Stimulated activated CD4-positive, alpha-beta T cell treated with anti-CD3 and anti-CD28 coated beads, Interleukin-4, amount 100 ng/mL, for 24 hours (primary cell): ENCODE measurements around the gene LIPM.
"Not testable (repeated sequence)": the region's sequence is repeated elsewhere in the genome, so short reads cannot be mapped to it uniquely, and the experiment has no call there.

ENCODE experiments used
- DNase-seq: peaks from one replicate; pipeline ENCODE4 v3.0.0-alpha.2; 2020

Gene LIPM

DNA sequence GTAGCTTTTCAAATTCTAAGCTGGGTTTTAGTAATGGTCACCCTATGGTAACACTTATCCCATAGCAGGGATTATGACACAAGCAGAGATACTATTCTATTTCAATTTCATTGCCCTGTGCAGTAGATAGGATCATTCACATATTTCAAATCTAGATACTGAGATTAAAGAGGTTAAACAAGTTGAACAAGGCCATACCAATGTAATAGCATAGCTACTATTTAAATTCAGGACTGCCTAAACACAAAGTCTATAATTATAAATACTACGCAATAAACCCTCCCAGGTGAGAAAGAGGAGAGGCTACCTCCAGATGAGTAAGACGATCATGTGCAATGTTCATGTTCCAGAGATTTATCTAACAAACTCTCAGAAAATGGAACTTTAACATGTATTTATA, 1.1 kb downstream of the LIPM start:
- no peak for DNase-seq

DNA sequence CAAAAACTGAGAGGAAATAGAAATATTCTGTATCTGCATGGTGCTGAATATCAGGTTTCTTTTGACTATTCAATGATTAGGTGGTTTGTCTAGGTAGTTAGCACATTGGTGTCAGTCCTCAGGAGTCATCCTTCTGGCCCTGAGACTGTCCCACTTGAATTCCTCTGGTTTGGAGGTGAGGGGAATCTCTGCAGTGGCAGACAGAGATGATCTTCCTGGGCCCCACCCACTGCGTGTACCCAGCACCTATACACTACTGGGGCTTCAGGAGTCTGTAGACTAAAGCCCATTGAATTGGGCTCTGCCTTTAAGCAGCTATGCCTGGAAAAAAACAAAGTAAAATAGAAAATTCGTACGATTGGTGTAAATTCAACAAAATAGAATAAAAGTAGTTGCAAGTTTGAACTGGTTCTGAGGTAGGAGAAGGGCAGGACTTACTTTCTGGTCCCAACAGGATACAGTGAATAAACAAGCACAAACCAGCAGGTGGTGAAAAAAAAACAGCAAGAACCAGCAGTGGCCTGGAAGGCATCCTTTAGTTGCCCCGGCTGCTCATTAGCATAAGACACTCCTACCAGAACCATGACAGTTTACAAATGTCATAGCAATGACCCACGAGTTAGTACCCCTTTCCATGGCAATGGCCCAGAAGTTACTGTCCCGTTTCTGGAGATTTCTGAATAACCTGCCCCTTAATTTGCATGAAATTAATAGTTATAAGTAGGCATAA, 1.7 kb downstream of the LIPM start:
- no peak for DNase-seq

DNA sequence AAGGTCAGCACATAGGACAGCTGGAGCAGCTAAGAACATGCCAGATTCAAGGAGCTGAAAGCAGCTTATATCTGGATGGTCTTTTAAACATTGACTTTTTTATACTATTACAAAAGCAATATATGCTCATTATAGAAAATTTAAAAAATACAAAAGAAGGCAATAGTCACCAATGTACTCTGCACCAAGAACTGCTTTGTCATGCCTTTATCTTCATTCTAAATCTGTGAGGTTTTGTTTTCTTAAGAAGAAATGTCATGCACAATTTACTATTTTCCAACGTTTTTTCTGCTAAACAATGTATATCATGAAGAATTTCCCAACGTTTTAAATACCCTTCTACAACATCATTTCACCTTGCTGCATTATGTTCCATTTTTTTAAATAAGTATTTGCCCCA, 2.8 kb downstream of the LIPM start:
- DNase-seq, result no peak

DNA sequence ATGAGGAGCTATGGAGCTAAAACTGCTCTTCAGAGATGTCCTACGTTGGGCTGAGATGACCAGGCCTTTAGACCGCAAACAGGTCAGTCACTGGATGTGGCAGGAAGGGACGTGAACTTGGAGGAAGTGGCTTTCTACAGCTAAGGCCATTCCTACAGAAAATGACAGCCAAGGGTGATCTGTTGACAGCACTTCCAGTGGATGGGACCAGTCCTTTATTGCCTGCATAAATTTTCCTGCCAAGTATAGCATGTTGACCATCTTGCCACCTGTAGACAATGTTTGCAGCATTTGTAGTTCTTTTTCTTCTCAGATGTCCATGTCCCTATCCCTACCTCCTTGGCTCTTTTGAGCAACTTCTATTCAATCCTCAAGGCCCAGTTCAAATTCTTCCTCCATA, 3.4 kb downstream of the LIPM start:
- DNase-seq, result no peak

DNA sequence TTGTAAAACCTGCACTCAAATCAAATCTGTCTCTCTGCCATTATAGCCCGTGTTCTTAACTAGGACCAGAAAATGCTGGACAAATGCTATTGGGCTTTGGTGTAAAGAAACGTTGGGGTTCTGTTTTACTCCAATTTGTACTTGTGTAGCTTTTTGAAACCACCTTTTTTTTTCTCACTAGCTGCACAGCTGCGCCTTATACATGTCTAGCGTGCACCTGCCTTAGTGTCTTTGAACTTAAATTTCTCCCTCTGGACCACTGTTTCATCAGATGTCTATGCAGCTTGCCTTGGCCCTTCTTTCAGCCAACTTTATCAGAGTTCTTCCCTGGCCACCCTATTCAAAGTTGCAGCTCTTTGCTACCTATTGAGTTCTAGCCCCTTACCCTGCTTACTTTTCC, 7.1 kb downstream of the LIPM start:
- DNase-seq, result no peak

DNA sequence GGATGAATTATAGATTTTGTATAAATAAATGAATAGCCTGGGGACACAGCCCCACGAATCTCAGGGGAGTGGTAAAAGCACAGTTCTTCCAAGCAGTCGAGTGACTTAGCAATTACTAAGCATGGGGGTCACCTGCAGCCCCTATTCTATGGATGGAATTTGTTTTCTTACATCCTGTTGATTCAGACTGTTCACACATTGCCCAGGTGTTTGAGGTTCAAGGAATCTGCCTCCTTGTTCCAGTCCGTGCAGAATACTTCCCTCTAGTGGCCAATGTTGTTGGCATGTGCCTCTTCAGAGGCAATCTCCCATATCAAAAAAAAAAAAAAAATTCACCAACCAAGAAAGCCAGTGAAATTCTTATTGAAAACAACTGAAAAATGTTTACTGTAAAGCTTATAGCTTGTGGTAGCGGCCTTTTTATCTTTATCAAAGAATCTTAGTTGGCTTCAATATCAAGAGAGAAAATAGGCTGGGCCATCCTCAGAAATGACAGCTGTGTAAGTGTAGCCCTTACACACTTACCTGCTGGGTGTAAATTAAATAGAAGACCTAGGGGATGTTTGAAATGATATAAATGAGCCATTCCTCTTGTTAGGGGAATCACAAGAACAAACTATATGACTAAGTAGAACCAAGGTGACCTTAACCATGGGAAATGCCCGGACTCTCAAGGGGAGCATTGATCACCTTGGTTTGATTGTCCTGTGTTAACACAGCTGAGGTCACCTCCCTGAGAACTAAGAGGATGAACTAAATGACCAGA, 7.8 kb downstream of the LIPM start:
- peak; percentile 42 for DNase-seq

DNA sequence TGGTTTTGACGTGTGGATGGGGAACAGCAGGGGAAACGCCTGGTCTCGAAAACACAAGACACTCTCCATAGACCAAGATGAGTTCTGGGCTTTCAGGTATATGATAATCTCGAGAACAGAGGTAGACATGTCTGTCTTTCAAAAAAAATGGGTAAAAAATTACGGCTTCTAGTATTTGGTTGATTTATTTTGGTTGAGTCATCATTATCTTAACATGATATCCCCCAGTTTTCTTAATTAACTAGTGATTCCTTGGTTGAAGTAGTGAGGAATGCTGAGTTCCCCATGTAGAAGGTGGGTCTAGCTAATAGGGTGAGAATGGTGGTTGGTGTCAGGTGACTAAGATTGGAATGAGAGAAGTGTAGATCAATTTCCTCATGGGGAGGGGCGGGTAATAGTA, 10.7 kb downstream of the LIPM start:
- DNase-seq, result no peak

DNA sequence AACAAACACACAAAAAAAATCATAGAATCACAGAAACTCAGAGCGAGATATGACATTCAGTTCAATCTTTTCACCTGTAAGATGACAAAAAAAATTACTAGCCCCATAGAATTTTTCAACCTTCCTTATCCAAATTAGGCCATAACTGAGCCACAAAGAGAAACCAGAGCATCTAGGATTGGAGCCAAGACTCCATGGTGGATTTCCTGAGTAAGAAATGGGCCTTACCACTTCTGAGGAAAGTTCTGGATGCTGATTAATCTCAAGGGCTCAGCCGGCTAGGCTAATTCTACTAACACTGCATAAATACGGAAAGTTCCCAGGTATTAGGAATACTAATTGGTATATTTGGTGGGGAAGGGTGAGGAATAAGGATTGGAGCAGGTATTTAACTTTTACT, 16.8 kb downstream of the LIPM start:
- no peak for DNase-seq

DNA sequence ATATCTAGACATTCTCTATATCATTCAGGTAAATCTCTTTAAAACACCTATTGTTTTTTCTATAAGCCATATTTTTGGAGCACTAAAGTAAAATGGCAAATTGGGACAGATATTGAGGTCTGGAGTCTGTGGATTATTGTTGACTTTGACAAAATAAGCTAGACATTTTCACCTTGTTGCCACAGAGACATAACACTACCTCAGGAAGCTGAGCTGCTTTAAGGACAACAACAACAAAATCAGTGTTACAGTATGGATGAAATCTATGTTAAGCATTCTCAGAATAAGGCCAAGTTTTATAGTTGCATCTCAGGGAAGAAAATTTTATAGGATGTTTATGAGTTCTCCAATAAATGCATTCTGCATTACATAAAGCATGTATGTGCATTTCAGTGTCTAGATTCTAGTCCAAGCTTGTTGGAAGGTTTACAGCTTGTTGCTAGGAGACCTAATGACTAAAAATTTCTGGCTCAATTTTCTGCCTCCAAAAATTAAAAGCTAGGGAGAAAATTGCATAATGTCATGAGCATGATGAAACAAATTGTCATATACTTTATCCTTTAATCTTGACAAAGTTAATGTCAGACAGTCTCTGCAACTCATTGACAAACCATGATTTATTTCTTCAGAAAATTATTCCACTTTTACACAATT, 18.3 kb downstream of the LIPM start:
- DNase-seq, result no peak

DNA sequence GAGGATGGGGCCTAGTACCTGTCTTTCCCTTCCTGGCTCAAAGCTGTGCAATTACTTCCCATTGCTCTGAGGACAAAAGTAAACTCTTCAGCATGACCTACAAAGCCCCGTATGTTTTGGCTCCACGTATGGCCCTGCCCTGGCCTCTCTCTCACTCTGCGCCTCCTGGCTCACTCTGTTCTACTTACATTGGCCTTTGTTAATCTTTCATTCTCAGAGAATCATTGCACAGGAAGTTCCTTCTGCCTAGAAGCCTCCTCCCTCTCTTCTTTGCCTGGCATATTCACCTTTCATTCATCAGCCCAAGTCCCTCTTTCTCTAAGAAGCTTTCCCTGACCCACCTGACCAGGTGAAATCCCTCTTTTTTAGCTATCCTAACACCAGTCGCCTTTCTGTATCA, 23.9 kb downstream of the LIPM start:
- no peak for DNase-seq

DNA sequence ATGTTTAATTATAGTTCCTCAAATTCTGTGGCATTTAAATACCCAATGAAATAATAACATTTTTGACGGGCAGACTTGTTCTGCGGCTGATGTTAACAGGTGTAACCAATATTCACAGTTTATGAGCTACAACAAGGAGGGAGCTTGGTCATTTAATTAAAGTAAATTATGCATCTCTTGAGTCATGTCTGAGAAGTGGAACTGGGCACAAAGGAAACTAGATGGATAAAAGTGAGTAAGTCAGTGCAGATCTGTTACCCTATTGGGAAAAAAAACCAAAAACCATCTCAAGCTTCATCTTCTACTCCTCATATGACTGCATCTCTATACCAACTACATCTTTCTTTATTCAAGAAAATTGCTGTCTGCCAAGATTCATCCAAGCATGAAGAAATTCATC, 25.1 kb downstream of the LIPM start:
- no peak for DNase-seq

DNA sequence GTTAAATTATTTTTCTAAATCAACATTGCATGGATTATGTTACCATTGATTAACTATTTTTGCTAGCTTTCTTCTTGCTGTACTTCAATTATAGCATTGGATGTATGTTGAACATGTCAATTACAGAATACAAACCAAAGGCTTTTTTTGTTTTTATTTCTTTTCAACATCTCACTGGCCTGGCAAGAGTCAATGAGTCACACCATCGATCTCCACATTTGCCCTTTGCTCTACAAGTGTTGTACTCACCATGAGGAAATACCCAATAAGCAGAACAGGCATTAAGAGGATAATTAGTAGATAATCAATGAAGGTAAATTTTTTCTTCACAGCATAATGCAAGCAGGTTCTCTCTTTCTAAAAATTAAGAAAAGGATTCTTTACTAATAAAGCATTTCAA, 25.8 kb downstream of the LIPM start:
- DNase-seq, result no peak

DNA sequence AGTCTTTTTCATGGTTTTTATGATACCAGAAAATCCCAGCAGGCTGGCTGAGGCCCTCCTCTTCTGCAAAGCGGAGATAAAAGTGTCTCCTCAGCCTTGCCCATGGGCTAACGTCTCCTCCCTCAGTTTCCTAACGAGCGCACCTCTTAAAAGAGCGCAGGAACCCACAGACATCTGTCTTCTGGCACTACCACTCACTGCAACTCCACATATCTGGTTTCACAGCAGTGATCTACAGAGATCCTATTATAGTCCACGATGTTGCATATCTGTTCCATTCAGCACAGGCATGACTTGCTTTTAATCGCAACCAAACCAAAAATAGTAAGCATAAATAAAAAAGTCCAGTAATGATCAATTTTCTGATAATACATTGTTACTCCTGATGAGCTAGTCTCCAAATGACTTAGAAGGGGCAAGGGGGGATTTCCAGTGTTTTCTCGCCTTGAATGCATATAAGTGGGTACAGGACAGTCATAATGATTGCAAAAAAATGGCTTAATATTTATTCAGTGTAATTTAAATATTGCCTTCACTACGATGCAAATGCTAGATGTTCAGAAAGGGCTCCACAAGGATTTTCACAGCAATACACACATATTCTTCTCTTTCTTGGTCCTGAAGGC, 28.2 kb downstream of the LIPM start:
- no peak for DNase-seq

DNA sequence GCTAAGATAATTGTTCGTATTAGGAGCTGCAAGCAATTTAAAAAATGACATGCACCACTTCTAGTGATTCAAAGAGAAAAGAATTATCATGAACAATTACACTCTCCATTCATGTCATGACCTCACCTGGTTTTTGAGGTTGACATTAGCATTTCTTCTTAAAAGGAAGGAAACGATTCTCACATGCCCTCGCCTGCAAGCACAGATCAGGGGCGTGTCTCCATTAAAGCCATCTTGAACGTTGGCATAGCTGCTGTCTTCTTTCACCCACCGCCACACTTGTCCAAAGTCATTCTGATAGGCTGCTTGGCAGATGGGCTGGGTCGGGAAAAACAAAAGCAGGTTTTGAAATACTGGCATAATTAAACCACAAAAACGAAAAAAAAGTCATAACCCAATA, 29.2 kb downstream of the LIPM start:
- DNase-seq, result peak; percentile 48

DNA sequence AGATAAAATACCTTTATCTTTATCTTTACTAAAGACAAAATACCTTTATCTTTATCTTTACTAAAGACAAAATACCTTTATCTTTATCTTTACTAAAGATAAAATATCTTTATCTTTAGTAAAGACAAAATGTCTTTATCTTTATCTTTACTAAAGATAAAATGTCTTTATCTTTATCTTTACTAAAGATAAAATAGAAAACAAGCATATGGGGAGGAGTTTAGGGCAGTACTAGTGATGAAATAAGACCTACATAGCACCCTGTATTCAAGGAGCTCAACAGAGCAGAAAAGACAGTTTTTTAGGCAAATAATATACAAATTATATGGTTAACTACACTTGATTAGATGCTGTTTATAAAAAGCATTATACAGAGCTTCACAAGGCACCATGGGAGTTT, 29.8 kb downstream of the LIPM start:
- DNase-seq, result no peak

DNA sequence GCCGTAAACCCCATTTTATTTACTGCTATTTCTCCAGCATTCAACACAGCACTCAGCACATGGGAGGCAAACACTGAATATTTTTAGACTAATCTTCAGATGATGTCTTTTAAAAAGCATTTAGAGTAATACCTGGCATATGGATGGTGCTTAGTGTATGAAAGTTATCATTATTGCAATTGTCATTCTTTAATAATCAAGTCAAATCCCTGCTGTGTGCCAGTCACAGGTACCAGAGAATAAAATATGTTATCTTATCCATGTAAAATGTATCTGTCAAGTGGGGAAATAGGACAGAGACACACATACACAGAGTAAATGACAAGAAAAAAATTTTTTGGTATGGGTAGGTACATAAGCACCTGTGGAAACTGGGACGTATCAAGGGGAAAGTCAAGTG, 30.6 kb downstream of the LIPM start:
- no peak for DNase-seq

DNA sequence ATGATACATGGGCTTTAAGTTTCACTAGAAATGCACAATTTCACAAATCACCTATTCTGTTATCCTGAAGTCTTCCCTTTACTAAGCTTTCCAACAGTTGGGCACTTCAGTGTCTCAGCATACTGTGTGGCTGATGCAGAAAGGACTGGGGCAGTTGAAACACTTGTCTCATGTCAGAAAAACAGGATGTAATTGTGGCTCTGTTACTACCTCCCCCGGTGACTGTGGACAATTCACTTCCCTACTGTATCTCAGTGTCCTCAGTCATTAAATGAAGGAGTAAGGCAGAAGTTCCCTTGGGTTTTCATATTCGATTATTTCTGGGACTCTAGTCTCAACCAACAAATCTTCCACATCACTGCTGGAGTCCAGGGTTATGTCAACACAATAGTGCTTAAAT, 31.2 kb downstream of the LIPM start:
- DNase-seq, result no peak

DNA sequence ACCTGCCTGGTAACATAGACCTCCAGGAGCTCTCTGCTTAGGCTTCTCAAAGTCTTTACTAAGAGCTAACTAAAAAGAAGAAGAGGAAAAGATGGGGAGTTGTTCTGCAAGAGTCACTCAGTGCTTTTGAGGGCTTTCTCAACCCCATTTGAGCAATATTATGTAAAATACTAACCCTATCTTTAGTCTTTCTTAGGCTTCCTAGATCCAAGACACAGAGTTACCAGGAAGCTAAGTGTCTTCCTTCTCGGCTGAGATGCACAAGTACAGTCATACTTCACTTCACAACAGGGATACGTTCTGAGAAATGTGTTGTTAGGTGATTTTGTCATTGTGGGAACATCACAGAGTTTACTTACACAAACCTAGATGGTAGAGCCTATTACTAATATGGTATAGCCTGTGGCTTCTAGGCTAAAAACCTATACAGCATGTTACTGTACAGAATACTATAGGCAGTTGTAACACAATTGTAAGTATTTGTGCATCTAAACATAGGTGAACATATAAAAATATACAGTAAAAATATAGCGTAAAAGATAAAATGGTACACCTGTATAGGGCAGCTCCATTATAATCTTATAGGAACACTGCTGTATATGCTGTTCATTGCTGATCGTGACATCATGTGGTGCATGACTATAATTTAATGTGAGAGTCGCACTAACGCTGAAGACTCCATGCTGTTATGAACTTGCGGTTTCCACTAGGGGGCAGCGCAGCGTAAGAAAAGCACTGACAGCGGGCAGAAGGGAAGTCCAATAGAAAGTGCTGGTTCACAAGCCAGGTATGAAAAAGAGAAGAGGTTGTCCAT, 32.8 kb downstream of the LIPM start:
- DNase-seq, result peak; percentile 89

DNA sequence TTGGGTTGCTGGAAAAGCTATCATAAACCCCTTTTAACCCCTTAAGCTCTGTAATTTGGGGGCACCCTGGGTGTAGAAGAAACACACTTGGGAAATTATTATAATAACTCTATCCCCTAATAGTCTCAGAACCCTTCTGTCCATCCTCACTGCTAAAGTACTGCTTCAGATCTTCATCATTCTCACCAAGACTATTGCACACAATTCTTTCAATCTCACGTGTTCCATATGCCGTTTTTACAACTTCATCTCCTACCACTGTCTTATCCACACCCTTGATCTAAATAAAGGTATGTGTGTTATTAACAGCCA, 33.3 kb downstream of the LIPM start:
- no peak for DNase-seq

DNA sequence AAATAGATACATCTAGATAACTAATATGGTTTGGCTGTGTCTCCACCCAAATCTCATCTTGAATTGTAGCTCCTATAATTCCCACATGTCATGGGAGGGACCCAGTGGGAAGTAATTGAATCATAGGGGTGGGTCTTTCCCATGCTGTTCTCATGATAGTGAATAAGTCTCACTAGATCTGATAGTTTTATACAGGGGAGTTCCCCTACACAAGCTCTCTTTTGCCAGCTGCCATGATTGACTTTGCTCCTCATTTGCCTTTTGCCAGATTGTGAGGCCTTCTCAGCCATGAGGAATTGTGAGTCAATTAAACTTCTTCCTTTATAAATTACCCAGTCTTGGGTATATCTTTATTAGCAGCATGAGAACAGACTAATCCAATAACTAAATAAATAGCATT, 35.1 kb downstream of the LIPM start:
- DNase-seq, result not testable (repeated sequence)

DNA sequence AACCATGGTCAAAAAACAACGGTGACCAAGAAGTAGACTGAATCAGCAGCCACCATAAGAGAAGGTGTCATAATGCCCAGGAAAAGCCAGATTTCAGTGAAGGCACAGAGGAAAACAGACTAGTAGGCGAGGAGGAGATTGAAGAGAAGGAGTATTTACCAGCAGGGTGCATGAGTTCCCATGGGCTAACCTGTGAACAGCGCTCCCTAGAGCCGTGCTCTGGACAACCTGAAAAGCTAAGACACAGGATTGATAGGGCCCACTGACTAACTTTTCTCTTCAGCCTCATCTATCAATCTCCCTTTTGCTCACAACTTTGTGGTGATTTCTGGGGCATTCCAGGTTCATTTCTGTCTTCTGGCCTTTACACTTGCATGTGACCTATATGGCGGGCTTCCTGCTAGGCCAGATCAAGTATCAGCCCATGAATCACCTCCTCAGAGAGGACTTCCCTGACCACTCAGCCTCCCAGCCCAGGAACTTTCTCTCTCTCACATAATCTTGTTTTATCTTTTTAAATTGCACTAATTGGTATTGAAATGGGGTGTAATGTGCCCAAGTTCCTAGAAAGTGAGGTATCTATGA, 36.3 kb downstream of the LIPM start:
- DNase-seq, result no peak

DNA sequence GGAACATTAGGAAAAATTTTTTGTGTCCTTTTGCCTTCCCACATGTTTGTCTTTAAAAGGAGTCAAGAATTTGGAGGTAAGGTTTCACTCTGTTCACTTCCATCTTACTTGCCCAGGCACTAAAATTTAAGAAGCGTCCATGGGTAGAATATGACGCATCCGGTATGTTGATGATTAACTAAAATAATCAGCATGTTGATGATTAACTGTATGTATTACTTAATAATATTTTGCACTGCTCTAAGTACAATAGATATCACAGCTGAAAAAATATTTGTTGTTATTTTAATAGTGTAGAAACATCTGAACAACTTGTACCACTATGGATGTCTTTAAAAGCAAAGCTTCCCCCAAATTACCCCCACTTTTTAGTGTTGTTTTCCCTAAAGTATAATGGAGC, 37.6 kb downstream of the LIPM start:
- no peak for DNase-seq

DNA sequence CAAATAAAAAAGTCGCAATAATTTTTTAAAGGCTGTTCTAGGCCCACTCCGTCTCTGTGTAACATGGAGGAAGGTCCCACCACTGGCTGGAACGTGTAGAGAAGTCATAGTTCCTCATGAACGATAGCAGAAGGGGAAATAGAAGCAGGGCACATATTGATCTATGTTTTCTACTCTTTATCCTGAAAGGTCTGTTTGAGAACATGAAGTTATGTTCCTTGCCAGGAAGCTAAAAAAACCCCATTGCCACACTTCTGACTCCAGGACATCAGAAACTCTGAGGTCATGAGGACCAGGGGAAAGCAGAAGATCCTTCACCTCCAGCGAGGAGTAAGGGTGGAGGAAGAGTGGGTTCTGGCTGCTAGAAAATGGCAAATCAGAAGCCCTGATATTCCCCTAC, 38.4 kb downstream of the LIPM start:
- no peak for DNase-seq
